H9 (cell line): ENCODE results near the gene TOM1L2. TPM values are rescaled to one million over a fixed set of nuclear protein-coding genes. Genes with fewer than 3 reads are reported as not detected.

ENCODE experiments used
- DNase-seq: peaks from one replicate; pipeline ENCODE4 v3.0.0-alpha.2; 2017
- H2AFZ ChIP-seq: one replicate; pipeline ENCODE4 v1.6.1; 2013; ENCODE audit warnings: mild to moderate bottlenecking, low read length, control low read depth, moderate library complexity
- H2AK5ac ChIP-seq: 2 replicates; pipeline ENCODE4 v1.6.1; 2013; ENCODE audit warnings: low read length, control low read depth, mixed read lengths; ENCODE audit not compliant: insufficient read length
- H2BK120ac ChIP-seq: one replicate; pipeline ENCODE4 v1.6.1; 2013; ENCODE audit warnings: low read depth, mild to moderate bottlenecking, low read length, control low read depth, inconsistent platforms; ENCODE audit not compliant: poor library complexity, severe bottlenecking
- H2BK12ac ChIP-seq: 2 replicates; pipeline ENCODE4 v1.6.1; 2013; ENCODE audit warnings: low read length, control low read depth, mixed read lengths, low read depth; ENCODE audit not compliant: insufficient read length
- H2BK15ac ChIP-seq: 2 replicates; pipeline ENCODE4 v1.6.1; 2013; ENCODE audit warnings: low read depth, low read length, control low read depth
- H2BK20ac ChIP-seq: one replicate; pipeline ENCODE4 v1.6.1; 2013; ENCODE audit warnings: low read depth, mild to moderate bottlenecking, low read length, control low read depth, inconsistent platforms; ENCODE audit not compliant: poor library complexity, severe bottlenecking
- H2BK5ac ChIP-seq: 2 replicates; pipeline ENCODE4 v1.6.1; 2013; ENCODE audit warnings: low read length, control low read depth, mixed read lengths; ENCODE audit not compliant: insufficient read length
- H3K14ac ChIP-seq: 2 replicates; pipeline ENCODE4 v1.6.1; 2013; ENCODE audit warnings: low read length, control low read depth; ENCODE audit not compliant: insufficient read depth
- H3K18ac ChIP-seq: 2 replicates; pipeline ENCODE4 v1.6.1; 2013; ENCODE audit warnings: low read depth, mild to moderate bottlenecking, mixed read lengths, low read length, control low read depth; ENCODE audit not compliant: insufficient read length
- H3K23ac ChIP-seq: 2 replicates; pipeline ENCODE4 v1.6.1; 2013; ENCODE audit warnings: low read length, control low read depth, mixed read lengths, low read depth; ENCODE audit not compliant: insufficient read length
- H3K23me2 ChIP-seq: 2 replicates; pipeline ENCODE4 v1.6.1; 2013; ENCODE audit warnings: low read depth, mild to moderate bottlenecking, mixed read lengths, low read length, control low read depth; ENCODE audit not compliant: insufficient read length, poor library complexity, severe bottlenecking
- H3K27ac ChIP-seq: 2 replicates; pipeline ENCODE4 v1.5.1; 2013; ENCODE audit warnings: low read length, control low read depth, mixed read lengths, low read depth; ENCODE audit not compliant: insufficient read length
- H3K27me3 ChIP-seq: 2 replicates; pipeline ENCODE4 v1.6.1; 2013; ENCODE audit warnings: low read length, control low read depth, inconsistent platforms; ENCODE audit not compliant: insufficient read depth
- H3K4ac ChIP-seq: 2 replicates; pipeline ENCODE4 v1.6.1; 2013; ENCODE audit warnings: low read depth, mild to moderate bottlenecking, control low read depth, inconsistent platforms, low read length, moderate library complexity
- H3K4me1 ChIP-seq: 2 replicates; pipeline ENCODE4 v1.6.1; 2013; ENCODE audit warnings: low read length, control low read depth, inconsistent platforms; ENCODE audit not compliant: insufficient read depth
- H3K4me2 ChIP-seq: 2 replicates; pipeline ENCODE4 v1.6.1; 2013; ENCODE audit warnings: low read length, control low read depth, mixed read lengths; ENCODE audit not compliant: insufficient read length, insufficient read depth
- H3K56ac ChIP-seq: 2 replicates; pipeline ENCODE4 v1.6.1; 2013; ENCODE audit warnings: low read depth, mild to moderate bottlenecking, mixed read lengths, low read length, control low read depth; ENCODE audit not compliant: insufficient read length
- H3K79me1 ChIP-seq: 2 replicates; pipeline ENCODE4 v1.6.1; 2013; ENCODE audit warnings: low read depth, mild to moderate bottlenecking, moderate library complexity, low read length, control low read depth, inconsistent platforms; ENCODE audit not compliant: insufficient read depth, poor library complexity, severe bottlenecking
- H3K79me2 ChIP-seq: 2 replicates; pipeline ENCODE4 v1.6.1; 2013; ENCODE audit warnings: low read length, control low read depth, inconsistent platforms; ENCODE audit not compliant: insufficient read depth
- H3K9ac ChIP-seq: 2 replicates; pipeline ENCODE4 v1.6.1; 2013; ENCODE audit warnings: low read length, control low read depth, mixed read lengths; ENCODE audit not compliant: insufficient read length; ENCODE audit errors: extremely low read depth
- H3K9me3 ChIP-seq: one replicate; pipeline ENCODE4 v1.6.1; 2013; ENCODE audit warnings: low read depth, low read length, inconsistent platforms; ENCODE audit not compliant: control insufficient read depth
- H3T11ph ChIP-seq: one replicate; pipeline ENCODE4 v1.6.1; 2013; ENCODE audit warnings: mild to moderate bottlenecking, low read length, control low read depth, inconsistent platforms
- H4K20me1 ChIP-seq: one replicate; pipeline ENCODE4 v1.6.1; 2013; ENCODE audit not compliant: control insufficient read depth, insufficient read length, insufficient read depth
- H4K5ac ChIP-seq: 2 replicates; pipeline ENCODE4 v1.6.1; 2013; ENCODE audit warnings: low read depth, mild to moderate bottlenecking, mixed read lengths, low read length, control low read depth; ENCODE audit not compliant: insufficient read length
- H4K8ac ChIP-seq: replicated peaks from 2 replicates; pipeline ENCODE4 v1.6.1; 2013; ENCODE audit warnings: low read length, control low read depth, mixed read lengths, low read depth; ENCODE audit not compliant: insufficient read length
- H4K91ac ChIP-seq: 2 replicates; pipeline ENCODE4 v1.6.1; 2013; ENCODE audit warnings: low read depth, mild to moderate bottlenecking, moderate library complexity, mixed read lengths, low read length, control low read depth; ENCODE audit not compliant: insufficient read length
- H3K27ac Mint-ChIP-seq, 3 experiments: 2 replicates in 2 of 3; 3 replicates in 1 of 3; pipeline ENCODE4 v1.8.0; 2020 to 2021; ENCODE audit warnings: mixed read lengths in 3 of 3, mild to moderate bottlenecking in 1 of 3, moderate library complexity in 1 of 3
- H3K27me3 Mint-ChIP-seq: 2 replicates; pipeline ENCODE4 v1.8.0; 2021; ENCODE audit warnings: low read depth, mild to moderate bottlenecking, moderate library complexity, mixed read lengths
- H3K36me3 Mint-ChIP-seq, 3 experiments: 2 replicates in 2 of 3; 3 replicates in 1 of 3; pipeline ENCODE4 v1.8.0; 2020 to 2021; ENCODE audit warnings: low read depth in 3 of 3, mixed read lengths in 3 of 3; ENCODE audit not compliant: insufficient read depth in 1 of 3
- H3K4me1 Mint-ChIP-seq, 2 experiments: 2 replicates each; pipeline ENCODE4 v1.8.0; 2020; ENCODE audit warnings: mixed read lengths in 2 of 2
- H3K4me3 Mint-ChIP-seq, 2 experiments: 2 replicates in 1 of 2; 3 replicates in 1 of 2; pipeline ENCODE4 v1.8.0; 2020 to 2021; ENCODE audit warnings: mild to moderate bottlenecking in 2 of 2, mixed read lengths in 2 of 2, moderate library complexity in 1 of 2
- H3K9me3 Mint-ChIP-seq, 2 experiments: 2 replicates in 1 of 2; 3 replicates in 1 of 2; pipeline ENCODE4 v1.8.0; 2020; ENCODE audit warnings: mild to moderate bottlenecking in 2 of 2, mixed read lengths in 2 of 2, moderate library complexity in 1 of 2
- WGBS: extraction: QIAGEN DNeasy Blood & Tissue Kit; methylation state at CpG from one replicate; pipeline ENCODE4 v1.1.7; 2013; ENCODE audit warnings: missing lambda C conversion rate, low lambda C conversion rate, mixed read lengths; ENCODE audit not compliant: insufficient read length; ENCODE audit errors: extremely low coverage; 5-methylcytosine and 5-hydroxymethylcytosine counted together
- total RNA-seq: library from RNA; stranded (reverse); gene quantifications from 2 replicates; pipeline ENCODE4 v1.2.1, GENCODE V29; 2021
- TF ChIP-seq, protein P1 (sequence below): fragments of 200-600 bp; sonication (generic); conservative IDR thresholded peaks from 3 replicates; pipeline ENCODE4 v1.8.0; 2021; ENCODE audit warnings: antibody characterized with exemption, mild to moderate bottlenecking

The TOM1L2 gene
- total RNA-seq, 1 experiment from 2014 or later, result 4.6 TPM

GRCh38 chr17:18021372-18021771, 49.2 kb upstream of the TOM1L2 start:
- TF ChIP-seq, protein P1, sequence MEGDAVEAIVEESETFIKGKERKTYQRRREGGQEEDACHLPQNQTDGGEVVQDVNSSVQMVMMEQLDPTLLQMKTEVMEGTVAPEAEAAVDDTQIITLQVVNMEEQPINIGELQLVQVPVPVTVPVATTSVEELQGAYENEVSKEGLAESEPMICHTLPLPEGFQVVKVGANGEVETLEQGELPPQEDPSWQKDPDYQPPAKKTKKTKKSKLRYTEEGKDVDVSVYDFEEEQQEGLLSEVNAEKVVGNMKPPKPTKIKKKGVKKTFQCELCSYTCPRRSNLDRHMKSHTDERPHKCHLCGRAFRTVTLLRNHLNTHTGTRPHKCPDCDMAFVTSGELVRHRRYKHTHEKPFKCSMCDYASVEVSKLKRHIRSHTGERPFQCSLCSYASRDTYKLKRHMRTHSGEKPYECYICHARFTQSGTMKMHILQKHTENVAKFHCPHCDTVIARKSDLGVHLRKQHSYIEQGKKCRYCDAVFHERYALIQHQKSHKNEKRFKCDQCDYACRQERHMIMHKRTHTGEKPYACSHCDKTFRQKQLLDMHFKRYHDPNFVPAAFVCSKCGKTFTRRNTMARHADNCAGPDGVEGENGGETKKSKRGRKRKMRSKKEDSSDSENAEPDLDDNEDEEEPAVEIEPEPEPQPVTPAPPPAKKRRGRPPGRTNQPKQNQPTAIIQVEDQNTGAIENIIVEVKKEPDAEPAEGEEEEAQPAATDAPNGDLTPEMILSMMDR, result no peak
- H4K5ac ChIP-seq, result no peak overlapping the region
- H2BK20ac ChIP-seq, result no peak overlapping the region
- H3K23ac ChIP-seq, result no peak overlapping the region
- no peak overlapping the region for H2AK5ac ChIP-seq
- H3K14ac ChIP-seq, result no peak overlapping the region
- H3K4me1 ChIP-seq, result no peaks in the 10 kb centered on the region
- H4K91ac ChIP-seq, result no peak overlapping the region
- H3K79me1 ChIP-seq, result no peaks in the 10 kb centered on the region
- H3K79me2 ChIP-seq, result no peaks in the 10 kb centered on the region
- H3K27ac ChIP-seq, result no peak overlapping the region
- H3K23me2 ChIP-seq, result no peaks in the 10 kb centered on the region
- Mint-ChIP-seq H3K4me3 (no peak overlapping the region), H3K27ac (no peak overlapping the region), H3K9me3 (no peaks in the 10 kb centered on the region), H3K36me3 (peaks cover 0 to 8% (median 4%) of the 10 kb centered on the region in 3 experiments; a peak in 1 of 7 replicates), H3K4me1 (peaks cover 9 to 10% of the 10 kb centered on the region in 2 experiments), H3K27me3 (no peaks in the 10 kb centered on the region)
- H2BK120ac ChIP-seq, result no peak overlapping the region
- H2AFZ ChIP-seq, result no peak overlapping the region
- no peak overlapping the region for H2BK5ac ChIP-seq
- H3K4ac ChIP-seq, result no peak overlapping the region
- H3K9me3 ChIP-seq, result no peaks in the 10 kb centered on the region
- no peak overlapping the region for H3K56ac ChIP-seq
- H3K27me3 ChIP-seq, result no peaks in the 10 kb centered on the region
- WGBS, result no CpG with 5 or more reads among the region's 5 CpGs
- H4K8ac ChIP-seq, result no peak overlapping the region
- H2BK15ac ChIP-seq, result no peak overlapping the region
- no peak overlapping the region for H3T11ph ChIP-seq
- H3K9ac ChIP-seq, result no peak overlapping the region
- H4K20me1 ChIP-seq, result no peaks in the 10 kb centered on the region
- H3K4me2 ChIP-seq, result no peak overlapping the region
- H2BK12ac ChIP-seq, result no peak overlapping the region
- no peak for DNase-seq
- no peak overlapping the region for H3K18ac ChIP-seq
